ENCODE measurements around the gene NEB.

The NEB gene

DNA sequence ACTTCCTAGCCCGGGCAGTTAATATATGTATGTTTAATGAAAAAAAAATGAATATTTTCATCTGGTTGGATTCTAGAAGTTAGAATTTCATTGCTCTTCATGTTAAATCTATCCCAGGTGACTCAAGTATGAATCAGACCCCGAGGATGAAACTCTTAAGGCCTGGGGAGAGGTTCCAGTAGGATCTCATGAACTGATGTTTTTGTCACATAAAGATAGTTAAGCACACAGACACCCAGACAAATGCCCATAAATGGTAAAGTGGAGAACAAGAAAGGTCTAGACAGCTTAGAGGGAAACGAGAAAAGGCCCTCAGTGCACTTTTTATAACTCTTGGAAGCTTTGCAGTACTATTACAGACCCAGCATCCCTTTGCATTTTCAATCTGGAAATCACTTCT lies 210.4 kb downstream of the NEB start:
- Mint-ChIP-seq H3K36me3 (ENCODE audit: low read depth) (no peaks in the 10 kb centered on the region), H3K27me3 (no peaks in the 10 kb centered on the region), H3K4me3 (no peak overlapping the region), H3K27ac (no peak overlapping the region), H3K4me1 (no peaks in the 10 kb centered on the region), H3K9me3 (no peaks in the 10 kb centered on the region)
- ATAC-seq (no peak), DNase-seq (no peak)

DNA sequence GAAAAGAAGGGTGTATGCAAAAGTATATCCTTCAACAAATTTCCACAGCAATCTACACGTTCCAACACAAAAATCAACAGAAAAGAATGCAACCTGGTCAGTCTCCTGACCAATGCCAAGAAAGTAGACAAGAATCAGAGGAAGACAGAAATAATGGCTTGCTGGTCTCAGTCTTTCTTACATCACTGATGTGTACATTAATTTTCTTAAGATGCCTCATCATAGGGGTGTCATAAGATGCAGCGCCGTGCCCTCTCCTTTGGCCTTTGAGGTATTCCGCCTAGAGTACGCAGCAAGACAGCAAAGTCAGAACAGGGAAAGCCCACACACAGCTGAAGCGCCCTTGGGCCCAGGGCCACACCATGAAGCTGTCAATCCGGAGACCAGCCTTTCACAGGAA lies 211.7 kb downstream of the NEB start:
- ATAC-seq (no peak), DNase-seq (no peak)
- Mint-ChIP-seq H3K4me1 (no peaks in the 10 kb centered on the region), H3K27ac (no peak overlapping the region), H3K27me3 (no peaks in the 10 kb centered on the region), H3K4me3 (no peak overlapping the region), H3K36me3 (ENCODE audit: low read depth) (no peaks in the 10 kb centered on the region), H3K9me3 (no peaks in the 10 kb centered on the region)

DNA sequence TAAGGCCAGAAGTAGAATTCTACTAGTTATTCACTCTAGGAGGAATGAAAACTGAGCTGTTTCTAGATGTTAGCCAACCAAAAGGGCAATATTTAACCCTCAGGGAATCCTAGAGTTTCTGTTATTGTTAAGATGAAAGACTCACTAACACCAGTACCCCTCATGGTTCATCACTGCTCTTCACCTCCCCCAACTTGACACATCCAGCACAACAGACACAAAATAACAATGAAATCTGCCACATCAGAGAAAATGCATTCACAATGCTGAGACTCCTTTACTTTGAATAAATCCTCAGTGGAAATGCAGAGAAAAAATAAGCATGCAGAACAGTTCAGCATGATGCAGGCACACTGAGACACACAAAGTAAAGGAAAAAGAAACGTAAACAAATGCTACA lies 213.3 kb downstream of the NEB start:
- H3K4me3 Mint-ChIP-seq = no peak overlapping the region
- no peak for DNase-seq

DNA sequence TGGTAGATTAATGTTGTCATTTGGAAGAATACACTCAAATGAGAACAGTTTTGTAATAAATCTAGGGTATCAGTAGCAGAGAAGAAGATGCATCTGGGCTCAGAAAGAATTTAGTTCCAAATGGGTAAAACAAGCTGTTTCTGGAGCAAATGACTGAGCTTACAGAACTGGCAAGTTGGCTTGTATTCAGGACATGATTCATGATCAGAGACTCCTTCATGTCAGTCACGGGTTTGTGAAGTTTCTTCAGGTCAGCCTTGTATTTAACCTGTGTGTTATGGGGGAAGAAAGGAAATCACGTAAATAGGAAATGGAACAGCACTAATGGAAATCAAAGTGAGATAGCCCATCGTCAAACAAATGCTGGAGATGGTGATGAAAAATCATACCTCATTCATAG lies 215.5 kb downstream of the NEB start:
- H3K4me3 Mint-ChIP-seq = no peak overlapping the region
- H3K27me3 Mint-ChIP-seq = no peaks in the 10 kb centered on the region
- no peak overlapping the region for H3K27ac Mint-ChIP-seq
- H3K4me1 Mint-ChIP-seq = no peaks in the 10 kb centered on the region
- ATAC-seq (no peak), DNase-seq (no peak)
- no peaks in the 10 kb centered on the region for H3K36me3 Mint-ChIP-seq (ENCODE audit: low read depth)
- H3K9me3 Mint-ChIP-seq = no peaks in the 10 kb centered on the region

More for the DNA sequence above, 213.3 kb downstream of the NEB start:
- ATAC-seq = no peak
- H3K27ac Mint-ChIP-seq = no peak overlapping the region
- H3K4me1 Mint-ChIP-seq = no peaks in the 10 kb centered on the region
- no peaks in the 10 kb centered on the region for H3K27me3 Mint-ChIP-seq
- no peaks in the 10 kb centered on the region for H3K9me3 Mint-ChIP-seq
- H3K36me3 Mint-ChIP-seq (ENCODE audit: low read depth) = no peaks in the 10 kb centered on the region

DNA sequence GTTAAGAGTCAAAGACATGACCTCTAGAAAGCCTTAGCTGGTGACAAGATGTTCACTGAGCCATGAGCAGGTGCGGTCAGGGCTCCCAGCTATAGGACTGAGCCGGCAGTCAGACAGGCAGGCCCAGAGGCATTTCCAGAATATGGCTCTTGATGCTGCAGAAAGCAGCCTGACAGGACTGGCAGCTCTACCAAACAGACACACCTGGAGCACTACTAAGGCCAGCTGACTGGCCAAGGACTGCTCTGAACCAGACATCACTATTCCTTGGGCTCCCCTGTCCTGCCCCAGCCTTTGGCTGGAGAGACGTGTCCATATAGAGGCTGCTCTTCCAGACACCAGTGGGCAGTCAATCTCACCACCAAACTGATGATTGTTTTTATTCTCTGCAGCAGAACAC lies 225.8 kb downstream of the NEB start:
- H3K36me3 Mint-ChIP-seq (ENCODE audit: low read depth) = peaks cover 2% of the 10 kb centered on the region
- H3K4me3 Mint-ChIP-seq = no peak overlapping the region
- H3K4me1 Mint-ChIP-seq = no peaks in the 10 kb centered on the region
- DNase-seq = no peak
- H3K9me3 Mint-ChIP-seq = no peaks in the 10 kb centered on the region
- no peak overlapping the region for H3K27ac Mint-ChIP-seq
- no peaks in the 10 kb centered on the region for H3K27me3 Mint-ChIP-seq
- peak; percentile 24 for ATAC-seq

DNA sequence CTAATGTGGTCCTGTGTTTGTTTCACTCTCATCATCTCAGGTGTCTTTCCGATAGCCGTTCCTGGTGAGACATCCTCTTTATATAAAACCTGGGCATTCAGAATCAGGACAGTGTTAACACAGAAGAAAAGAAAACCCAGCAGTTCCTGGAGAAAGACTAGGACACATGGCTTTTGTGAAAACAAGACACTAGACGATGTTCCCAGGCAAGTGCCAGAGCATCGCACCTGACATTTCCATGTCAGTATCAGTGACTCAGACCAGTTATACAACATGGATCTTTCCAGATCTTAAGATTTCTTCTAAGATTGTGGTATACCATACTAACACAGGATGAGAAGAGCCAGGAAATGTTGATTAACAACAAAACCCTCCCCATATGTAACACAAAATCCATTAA lies 228.1 kb downstream of the NEB start:
- H3K27me3 Mint-ChIP-seq = no peaks in the 10 kb centered on the region
- no peaks in the 10 kb centered on the region for H3K9me3 Mint-ChIP-seq
- DNase-seq (no peak), ATAC-seq (no peak)
- no peaks in the 10 kb centered on the region for H3K36me3 Mint-ChIP-seq (ENCODE audit: low read depth)
- H3K27ac Mint-ChIP-seq = no peak overlapping the region
- no peaks in the 10 kb centered on the region for H3K4me1 Mint-ChIP-seq
- H3K4me3 Mint-ChIP-seq = no peak overlapping the region

DNA sequence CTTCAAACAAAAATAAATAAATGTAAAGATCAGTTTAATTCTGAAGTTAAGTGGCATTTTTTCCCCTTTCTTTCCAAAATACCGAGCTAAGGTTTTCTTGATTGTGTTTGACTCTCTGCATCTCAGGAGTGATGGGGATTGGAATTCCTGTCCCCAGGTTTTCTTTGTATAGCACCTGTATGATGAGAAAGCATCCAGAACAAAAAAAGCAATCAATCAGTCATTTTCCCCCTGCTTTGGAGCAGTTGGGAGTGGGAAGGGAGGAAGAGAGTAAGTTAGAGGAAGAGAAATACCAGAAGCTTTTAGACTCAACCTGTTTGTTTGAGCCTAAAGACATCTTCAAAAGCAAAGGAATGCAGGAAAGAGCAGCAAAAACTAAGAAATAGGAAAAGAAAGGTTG lies 236.1 kb downstream of the NEB start:
- no peaks in the 10 kb centered on the region for H3K9me3 Mint-ChIP-seq
- H3K36me3 Mint-ChIP-seq (ENCODE audit: low read depth) = peaks cover 5% of the 10 kb centered on the region
- H3K4me1 Mint-ChIP-seq = no peaks in the 10 kb centered on the region
- ATAC-seq = no peak
- H3K27me3 Mint-ChIP-seq = no peaks in the 10 kb centered on the region
- H3K27ac Mint-ChIP-seq = no peak overlapping the region
- H3K4me3 Mint-ChIP-seq = no peak overlapping the region
- DNase-seq = no peak

DNA sequence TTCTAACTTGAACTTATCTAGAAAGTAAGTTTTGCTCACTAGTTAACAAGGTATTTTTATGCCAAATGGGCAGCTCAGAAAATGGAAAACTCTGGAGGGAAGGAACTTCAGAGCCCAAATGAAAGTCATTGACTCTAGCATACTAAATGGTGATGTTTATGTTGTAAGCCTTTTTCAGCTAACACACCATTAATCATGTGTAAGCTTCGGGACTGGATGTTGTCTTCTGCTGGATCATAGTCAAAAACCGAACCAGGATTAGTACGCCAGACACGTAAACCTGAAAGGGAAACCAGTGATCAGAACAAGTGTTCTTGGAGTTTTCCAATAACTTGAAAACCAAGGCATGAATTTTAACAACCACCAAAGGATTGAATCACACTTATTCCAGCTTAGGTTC lies 242.8 kb downstream of the NEB start:
- H3K4me3 Mint-ChIP-seq = no peak overlapping the region
- H3K9me3 Mint-ChIP-seq = peaks cover 4% of the 10 kb centered on the region
- ATAC-seq (no peak), DNase-seq (no peak)
- H3K27ac Mint-ChIP-seq = no peak overlapping the region
- no peaks in the 10 kb centered on the region for H3K27me3 Mint-ChIP-seq
- no peaks in the 10 kb centered on the region for H3K4me1 Mint-ChIP-seq
- H3K36me3 Mint-ChIP-seq (ENCODE audit: low read depth) = peaks cover 31% of the 10 kb centered on the region

DNA sequence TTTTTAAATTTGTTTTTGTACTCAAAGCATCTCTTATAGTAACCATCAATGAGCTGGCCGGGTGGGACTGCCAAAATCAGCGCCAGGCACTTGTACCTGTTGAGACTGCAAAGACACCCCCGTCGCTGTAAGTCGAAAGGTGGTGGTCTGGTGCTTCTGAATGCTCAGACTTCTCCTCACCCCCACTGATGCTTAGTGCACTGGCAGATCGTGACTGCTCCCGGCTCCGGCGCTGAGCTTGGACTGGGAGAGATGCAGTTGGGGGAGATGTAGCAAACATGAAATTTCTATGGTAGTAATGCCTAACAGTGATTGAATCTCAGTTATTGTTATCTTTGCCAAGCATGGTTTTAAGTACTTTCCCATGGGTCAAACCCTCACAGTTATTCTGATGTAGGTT lies 244.0 kb downstream of the NEB start:
- H3K27me3 Mint-ChIP-seq = no peaks in the 10 kb centered on the region
- peaks cover 16% of the 10 kb centered on the region for H3K9me3 Mint-ChIP-seq
- DNase-seq (no peak), ATAC-seq (no peak)
- peaks cover 43% of the 10 kb centered on the region for H3K36me3 Mint-ChIP-seq (ENCODE audit: low read depth)
- H3K4me3 Mint-ChIP-seq = no peak overlapping the region
- no peak overlapping the region for H3K27ac Mint-ChIP-seq
- H3K4me1 Mint-ChIP-seq = peaks cover 12% of the 10 kb centered on the region

DNA sequence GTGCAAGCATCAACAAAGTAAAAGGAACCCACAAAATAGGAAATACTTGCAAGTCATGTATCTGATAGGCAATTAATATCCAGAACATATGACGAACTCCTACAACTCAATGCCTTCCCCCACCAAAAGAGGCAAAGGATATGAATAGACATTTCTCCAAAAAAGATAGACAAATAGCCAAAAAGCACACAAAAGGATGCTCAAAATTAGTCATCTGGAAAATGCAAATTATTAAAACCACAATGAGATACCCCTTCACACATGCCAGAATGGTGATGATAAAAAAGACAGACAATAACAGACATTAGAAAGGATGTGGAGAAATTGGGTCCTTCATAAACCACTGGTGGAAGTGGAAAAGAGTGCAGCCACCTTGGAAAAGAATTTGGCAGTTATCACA lies 248.2 kb downstream of the NEB start:
- Mint-ChIP-seq H3K9me3 (peaks cover 26% of the 10 kb centered on the region), H3K36me3 (ENCODE audit: low read depth) (peaks cover 63% of the 10 kb centered on the region), H3K4me3 (no peak overlapping the region), H3K27ac (no peak overlapping the region), H3K4me1 (peaks cover 28% of the 10 kb centered on the region), H3K27me3 (no peaks in the 10 kb centered on the region)
- ATAC-seq (peak; percentile 44), DNase-seq (no peak)

DNA sequence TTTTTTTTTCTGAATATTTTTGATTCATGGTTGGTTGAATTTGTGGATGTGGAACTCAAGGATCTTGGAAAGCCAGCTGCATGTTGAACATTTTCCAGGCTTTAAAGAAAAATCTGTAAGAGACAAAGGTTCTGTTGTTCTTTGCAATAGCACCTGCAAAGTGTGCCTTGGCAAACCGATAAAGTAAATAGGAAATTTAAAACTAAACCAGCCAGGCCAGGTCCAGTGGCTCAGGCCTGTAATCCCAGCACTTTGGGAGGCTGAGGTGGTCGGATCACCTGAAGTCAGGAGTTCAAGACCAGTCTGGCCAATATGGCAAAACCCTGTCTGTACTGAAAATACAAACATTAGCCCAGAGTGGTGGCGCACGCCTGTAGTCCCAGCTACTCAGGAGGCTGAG lies 250.2 kb downstream of the NEB start:
- H3K4me1 Mint-ChIP-seq = peaks cover 39% of the 10 kb centered on the region
- ATAC-seq (no peak), DNase-seq (no peak)
- H3K36me3 Mint-ChIP-seq (ENCODE audit: low read depth) = peaks cover 77% of the 10 kb centered on the region
- H3K9me3 Mint-ChIP-seq = peaks cover 29% of the 10 kb centered on the region
- no peak overlapping the region for H3K27ac Mint-ChIP-seq
- no peak overlapping the region for H3K4me3 Mint-ChIP-seq
- H3K27me3 Mint-ChIP-seq = no peaks in the 10 kb centered on the region

DNA sequence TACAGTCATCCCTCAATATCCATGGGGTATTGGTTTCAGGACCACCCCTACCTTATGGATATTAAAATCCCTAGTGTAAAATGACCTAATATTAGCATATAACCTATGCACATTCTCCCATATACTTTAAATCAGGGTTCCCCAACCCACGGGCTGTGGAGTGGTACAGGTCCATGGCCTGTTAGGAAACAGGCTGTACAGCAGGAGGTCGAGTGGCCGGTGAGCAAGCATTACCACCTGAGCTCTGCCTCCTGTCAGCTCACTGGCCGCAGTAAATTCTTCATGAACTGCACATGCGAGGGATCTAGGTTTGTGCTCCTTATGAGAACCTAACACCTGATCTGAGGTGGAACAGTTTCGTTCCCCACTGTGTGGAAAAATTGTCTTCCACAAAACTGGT lies 250.7 kb downstream of the NEB start:
- no peak overlapping the region for H3K4me3 Mint-ChIP-seq
- H3K4me1 Mint-ChIP-seq = peaks cover 39% of the 10 kb centered on the region
- no peaks in the 10 kb centered on the region for H3K27me3 Mint-ChIP-seq
- DNase-seq (no peak), ATAC-seq (no peak)
- H3K27ac Mint-ChIP-seq = no peak overlapping the region
- peaks cover 82% of the 10 kb centered on the region for H3K36me3 Mint-ChIP-seq (ENCODE audit: low read depth)
- peaks cover 29% of the 10 kb centered on the region for H3K9me3 Mint-ChIP-seq

DNA sequence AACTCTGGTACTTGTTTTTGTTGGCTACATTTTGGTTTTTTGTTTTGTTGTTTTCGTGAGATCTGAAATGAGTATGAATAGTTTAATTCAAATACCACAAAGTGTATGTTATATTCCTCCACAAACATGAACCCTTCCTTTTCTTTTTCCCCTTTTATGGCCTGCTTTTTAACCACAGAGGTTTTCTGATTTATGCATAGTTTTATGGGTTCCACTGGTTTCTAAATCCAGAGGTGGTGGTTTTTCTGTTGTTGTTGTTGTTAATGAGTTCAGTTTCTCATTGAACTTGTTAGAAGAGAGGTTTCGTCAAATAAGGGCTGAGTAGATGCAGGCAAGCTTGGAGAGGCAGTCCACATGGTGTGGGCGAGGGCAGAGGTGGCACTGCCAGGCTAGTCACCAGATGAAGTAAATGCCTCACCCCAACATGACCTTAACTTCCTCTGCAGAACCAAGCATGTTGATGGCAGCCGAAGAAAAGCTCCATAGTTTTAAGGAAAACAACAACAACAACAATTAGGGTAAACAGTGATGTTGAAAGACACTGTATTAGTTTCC lies 252.0 kb downstream of the NEB start:
- ATAC-seq = no peak
- peaks cover 29% of the 10 kb centered on the region for H3K9me3 Mint-ChIP-seq
- DNase-seq = no peak
- H3K4me1 Mint-ChIP-seq = peaks cover 39% of the 10 kb centered on the region
- peaks cover 92% of the 10 kb centered on the region for H3K36me3 Mint-ChIP-seq (ENCODE audit: low read depth)
- H3K4me3 Mint-ChIP-seq = no peak overlapping the region
- H3K27ac Mint-ChIP-seq = peak overlapping the region; percentile 81
- no peaks in the 10 kb centered on the region for H3K27me3 Mint-ChIP-seq

DNA sequence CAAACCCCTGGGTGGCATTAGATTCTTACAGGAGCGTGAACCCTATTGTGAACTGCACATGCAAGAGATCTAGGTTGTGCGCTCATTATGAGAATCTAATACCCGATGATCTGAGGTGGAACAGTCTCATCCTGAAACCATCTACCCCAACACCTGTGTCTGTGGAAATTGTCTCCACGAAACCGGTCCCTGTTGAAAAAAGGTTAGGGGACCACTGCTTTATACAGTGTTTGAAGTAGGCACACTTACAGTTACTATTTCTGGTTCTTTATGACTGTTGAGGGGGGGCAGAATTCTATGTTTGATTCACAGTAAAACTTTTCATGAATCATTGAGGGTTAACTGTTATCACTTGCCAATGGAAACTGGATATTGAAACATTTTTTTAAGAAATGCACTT lies 252.5 kb downstream of the NEB start:
- no peaks in the 10 kb centered on the region for H3K27me3 Mint-ChIP-seq
- ATAC-seq (peak; percentile 83), DNase-seq (peak; percentile 5)
- peaks cover 91% of the 10 kb centered on the region for H3K36me3 Mint-ChIP-seq (ENCODE audit: low read depth)
- H3K4me3 Mint-ChIP-seq = no peak overlapping the region
- H3K4me1 Mint-ChIP-seq = peaks cover 39% of the 10 kb centered on the region
- H3K9me3 Mint-ChIP-seq = peaks cover 27% of the 10 kb centered on the region
- H3K27ac Mint-ChIP-seq = peak overlapping the region; percentile 81

DNA sequence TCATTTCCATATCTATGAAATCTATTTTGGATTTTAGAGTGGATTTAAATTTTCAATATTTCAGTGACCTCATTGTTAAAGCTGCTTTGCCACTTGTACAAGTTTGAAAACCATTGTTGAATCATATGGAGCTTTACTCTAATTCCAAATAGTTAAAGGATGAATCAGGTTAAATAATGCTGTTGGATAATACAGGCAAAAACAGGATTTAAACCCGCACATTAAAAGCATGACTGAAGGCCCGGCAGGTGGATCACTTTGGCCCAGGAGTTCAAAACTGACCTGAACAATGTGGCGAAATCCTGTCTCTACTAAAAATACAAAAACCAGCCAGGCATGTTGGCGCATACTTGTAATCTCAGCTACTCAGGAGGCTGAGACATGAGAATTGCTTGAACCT lies 256.3 kb downstream of the NEB start:
- peaks cover 11% of the 10 kb centered on the region for H3K9me3 Mint-ChIP-seq
- no peaks in the 10 kb centered on the region for H3K27me3 Mint-ChIP-seq
- H3K4me1 Mint-ChIP-seq = peaks cover 26% of the 10 kb centered on the region
- DNase-seq (no peak), ATAC-seq (no peak)
- no peak overlapping the region for H3K27ac Mint-ChIP-seq
- no peak overlapping the region for H3K4me3 Mint-ChIP-seq
- H3K36me3 Mint-ChIP-seq (ENCODE audit: low read depth) = peaks cover 80% of the 10 kb centered on the region

DNA sequence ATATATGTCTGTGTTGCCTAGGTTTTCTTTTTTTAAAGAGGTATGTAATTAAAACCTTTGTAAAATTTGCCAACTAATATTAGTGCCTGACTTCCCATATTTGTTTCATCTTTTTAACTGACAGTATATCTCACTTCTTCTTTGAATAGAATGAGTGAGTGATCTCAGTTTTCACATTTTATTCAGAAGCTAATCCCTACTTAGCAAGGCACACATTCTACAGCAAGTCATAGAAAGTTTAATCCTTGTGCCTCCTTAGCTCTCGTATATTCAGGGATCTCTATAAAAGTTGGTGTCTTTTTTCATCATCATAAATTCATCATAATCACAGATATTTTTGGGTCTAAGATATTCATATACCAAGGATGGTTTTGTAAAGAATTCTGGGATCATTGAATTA lies 258.0 kb downstream of the NEB start:
- H3K9me3 Mint-ChIP-seq = peaks cover 5% of the 10 kb centered on the region
- no peak overlapping the region for H3K27ac Mint-ChIP-seq
- peaks cover 80% of the 10 kb centered on the region for H3K36me3 Mint-ChIP-seq (ENCODE audit: low read depth)
- H3K27me3 Mint-ChIP-seq = no peaks in the 10 kb centered on the region
- peaks cover 18% of the 10 kb centered on the region for H3K4me1 Mint-ChIP-seq
- ATAC-seq (no peak), DNase-seq (no peak)
- no peak overlapping the region for H3K4me3 Mint-ChIP-seq

All from activated naive CD8-positive, alpha-beta T cell treated with anti-CD3 and anti-CD28 coated beads, Interleukin-2, amount 50 U/mL, for 24 hours (primary cell).